Measurements from ENCODE around the gene TTC1.
"Not testable (repeated sequence)": the region's sequence is repeated elsewhere in the genome, so short reads cannot be mapped to it uniquely, and the experiment has no call there.

The TTC1 gene

GRCh38 chr5:160001457-160001856 lies 7.5 kb upstream of the TTC1 start:
- no peak for DNase-seq (ENCODE audit: low spot score)

- DNase-seq (ENCODE audit: low spot score) = no peak
These were observed 1.4 kb upstream of the TTC1 start for GRCh38 chr5:160007514-160007913.

- DNase-seq (ENCODE audit: low spot score) = not testable (repeated sequence)
These were observed 436 bp upstream of the TTC1 start for GRCh38 chr5:160008529-160008876.

- no peak for DNase-seq (ENCODE audit: low spot score)
These were observed 651 bp downstream of the TTC1 start for GRCh38 chr5:160009591-160009989.

GRCh38 chr5:160011471-160011870 lies 2.5 kb downstream of the TTC1 start:
- no peak for DNase-seq (ENCODE audit: low spot score)

GRCh38 chr5:160014197-160014596 lies 5.3 kb downstream of the TTC1 start:
- not testable (repeated sequence) for DNase-seq (ENCODE audit: low spot score)

- no peak for DNase-seq (ENCODE audit: low spot score)
These were observed 10.1 kb downstream of the TTC1 start for GRCh38 chr5:160018945-160019625.

GRCh38 chr5:160020266-160020770 lies 11.4 kb downstream of the TTC1 start:
- no peak for DNase-seq (ENCODE audit: low spot score)

- no peak for DNase-seq (ENCODE audit: low spot score)
These were observed 12.0 kb downstream of the TTC1 start for GRCh38 chr5:160020964-160021363.

- DNase-seq (ENCODE audit: low spot score) = peak; percentile 54
These were observed 13.0 kb downstream of the TTC1 start for GRCh38 chr5:160021831-160022446.

GRCh38 chr5:160023007-160023907 lies 14.3 kb downstream of the TTC1 start:
- DNase-seq (ENCODE audit: low spot score) = no peak

GRCh38 chr5:160023908-160024630 lies 15.1 kb downstream of the TTC1 start:
- DNase-seq (ENCODE audit: low spot score) = no peak

GRCh38 chr5:160029004-160029403 lies 20.1 kb downstream of the TTC1 start:
- DNase-seq (ENCODE audit: low spot score) = no peak

GRCh38 chr5:160029540-160030139 lies 20.7 kb downstream of the TTC1 start:
- no peak for DNase-seq (ENCODE audit: low spot score)

- no peak for DNase-seq (ENCODE audit: low spot score)
These were observed 21.9 kb downstream of the TTC1 start for GRCh38 chr5:160030631-160031377.

GRCh38 chr5:160033546-160034252 lies 24.8 kb downstream of the TTC1 start:
- DNase-seq (ENCODE audit: low spot score) = no peak

GRCh38 chr5:160036243-160036642 lies 27.3 kb downstream of the TTC1 start:
- DNase-seq (ENCODE audit: low spot score) = no peak

GRCh38 chr5:160036884-160037283 lies 27.9 kb downstream of the TTC1 start:
- DNase-seq (ENCODE audit: low spot score) = no peak

GRCh38 chr5:160039810-160040470 lies 31.0 kb downstream of the TTC1 start:
- no peak for DNase-seq (ENCODE audit: low spot score)

GRCh38 chr5:160040471-160040835 lies 31.5 kb downstream of the TTC1 start:
- DNase-seq (ENCODE audit: low spot score) = no peak
